A549 (cell line): ENCODE data around the gene AMHR2.

ENCODE experiments used
- CEBPB ChIP-seq, 2 experiments: fragments of >200 bp in 1 of 2; sonication (Bioruptor Twin) in 1 of 2; formaldehyde crosslinking in 1 of 2; IDR thresholded peaks; 2 replicates each; pipeline ENCODE4 v1.6.1; 2012 to 2016
- CHD4 ChIP-seq: fragments of 200-600 bp; sonication (generic); IDR thresholded peaks from 2 replicates; pipeline ENCODE4 v1.6.1; 2016; ENCODE audit warnings: antibody characterized with exemption, mild to moderate bottlenecking, borderline replicate concordance
- PHF8 ChIP-seq: fragments of 200-600 bp; sonication (generic); IDR thresholded peaks from 2 replicates; pipeline ENCODE4 v1.6.1; 2016; ENCODE audit warnings: low read depth, mild to moderate bottlenecking, antibody characterized with exemption, moderate library complexity, borderline replicate concordance
- POLR2AphosphoS2 ChIP-seq: conservative IDR thresholded peaks from 2 replicates; pipeline ENCODE4 v1.6.1; 2012; ENCODE audit warnings: low read length, improper control_type of control experiment, inconsistent platforms
- RFX5 ChIP-seq: fragments of 450-650 bp; IDR thresholded peaks from 2 replicates; pipeline ENCODE4 v1.7.1; 2014; ENCODE audit warnings: antibody characterized with exemption, mild to moderate bottlenecking, moderate library complexity
- TF ChIP-seq, protein P1 (sequence below): fragments of >200 bp; sonication (Bioruptor Twin); formaldehyde crosslinking; IDR thresholded peaks from 3 replicates; pipeline ENCODE4 v1.5.1; 2016
- TF ChIP-seq, protein P2 (sequence below): fragments of 200-600 bp; sonication (generic); IDR thresholded peaks from 2 replicates; pipeline ENCODE4 v1.6.1; 2016; ENCODE audit warnings: antibody characterized with exemption, mild to moderate bottlenecking, moderate library complexity
- TF ChIP-seq, protein P3 (sequence below): fragments of >200 bp; sonication (Bioruptor Twin); formaldehyde crosslinking; IDR thresholded peaks from 3 replicates; pipeline ENCODE4 v1.6.1; 2016

- TF ChIP-seq, protein P1, sequence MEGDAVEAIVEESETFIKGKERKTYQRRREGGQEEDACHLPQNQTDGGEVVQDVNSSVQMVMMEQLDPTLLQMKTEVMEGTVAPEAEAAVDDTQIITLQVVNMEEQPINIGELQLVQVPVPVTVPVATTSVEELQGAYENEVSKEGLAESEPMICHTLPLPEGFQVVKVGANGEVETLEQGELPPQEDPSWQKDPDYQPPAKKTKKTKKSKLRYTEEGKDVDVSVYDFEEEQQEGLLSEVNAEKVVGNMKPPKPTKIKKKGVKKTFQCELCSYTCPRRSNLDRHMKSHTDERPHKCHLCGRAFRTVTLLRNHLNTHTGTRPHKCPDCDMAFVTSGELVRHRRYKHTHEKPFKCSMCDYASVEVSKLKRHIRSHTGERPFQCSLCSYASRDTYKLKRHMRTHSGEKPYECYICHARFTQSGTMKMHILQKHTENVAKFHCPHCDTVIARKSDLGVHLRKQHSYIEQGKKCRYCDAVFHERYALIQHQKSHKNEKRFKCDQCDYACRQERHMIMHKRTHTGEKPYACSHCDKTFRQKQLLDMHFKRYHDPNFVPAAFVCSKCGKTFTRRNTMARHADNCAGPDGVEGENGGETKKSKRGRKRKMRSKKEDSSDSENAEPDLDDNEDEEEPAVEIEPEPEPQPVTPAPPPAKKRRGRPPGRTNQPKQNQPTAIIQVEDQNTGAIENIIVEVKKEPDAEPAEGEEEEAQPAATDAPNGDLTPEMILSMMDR: no peak
- TF ChIP-seq POLR2AphosphoS2 (no peak), PHF8 (no peak), CEBPB (IDR thresholded peaks at IDR 0.05) (no peak), CHD4 (no peak), RFX5 (no peak)
- TF ChIP-seq, protein P2, sequence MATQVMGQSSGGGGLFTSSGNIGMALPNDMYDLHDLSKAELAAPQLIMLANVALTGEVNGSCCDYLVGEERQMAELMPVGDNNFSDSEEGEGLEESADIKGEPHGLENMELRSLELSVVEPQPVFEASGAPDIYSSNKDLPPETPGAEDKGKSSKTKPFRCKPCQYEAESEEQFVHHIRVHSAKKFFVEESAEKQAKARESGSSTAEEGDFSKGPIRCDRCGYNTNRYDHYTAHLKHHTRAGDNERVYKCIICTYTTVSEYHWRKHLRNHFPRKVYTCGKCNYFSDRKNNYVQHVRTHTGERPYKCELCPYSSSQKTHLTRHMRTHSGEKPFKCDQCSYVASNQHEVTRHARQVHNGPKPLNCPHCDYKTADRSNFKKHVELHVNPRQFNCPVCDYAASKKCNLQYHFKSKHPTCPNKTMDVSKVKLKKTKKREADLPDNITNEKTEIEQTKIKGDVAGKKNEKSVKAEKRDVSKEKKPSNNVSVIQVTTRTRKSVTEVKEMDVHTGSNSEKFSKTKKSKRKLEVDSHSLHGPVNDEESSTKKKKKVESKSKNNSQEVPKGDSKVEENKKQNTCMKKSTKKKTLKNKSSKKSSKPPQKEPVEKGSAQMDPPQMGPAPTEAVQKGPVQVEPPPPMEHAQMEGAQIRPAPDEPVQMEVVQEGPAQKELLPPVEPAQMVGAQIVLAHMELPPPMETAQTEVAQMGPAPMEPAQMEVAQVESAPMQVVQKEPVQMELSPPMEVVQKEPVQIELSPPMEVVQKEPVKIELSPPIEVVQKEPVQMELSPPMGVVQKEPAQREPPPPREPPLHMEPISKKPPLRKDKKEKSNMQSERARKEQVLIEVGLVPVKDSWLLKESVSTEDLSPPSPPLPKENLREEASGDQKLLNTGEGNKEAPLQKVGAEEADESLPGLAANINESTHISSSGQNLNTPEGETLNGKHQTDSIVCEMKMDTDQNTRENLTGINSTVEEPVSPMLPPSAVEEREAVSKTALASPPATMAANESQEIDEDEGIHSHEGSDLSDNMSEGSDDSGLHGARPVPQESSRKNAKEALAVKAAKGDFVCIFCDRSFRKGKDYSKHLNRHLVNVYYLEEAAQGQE: no peak
- TF ChIP-seq, protein P3, sequence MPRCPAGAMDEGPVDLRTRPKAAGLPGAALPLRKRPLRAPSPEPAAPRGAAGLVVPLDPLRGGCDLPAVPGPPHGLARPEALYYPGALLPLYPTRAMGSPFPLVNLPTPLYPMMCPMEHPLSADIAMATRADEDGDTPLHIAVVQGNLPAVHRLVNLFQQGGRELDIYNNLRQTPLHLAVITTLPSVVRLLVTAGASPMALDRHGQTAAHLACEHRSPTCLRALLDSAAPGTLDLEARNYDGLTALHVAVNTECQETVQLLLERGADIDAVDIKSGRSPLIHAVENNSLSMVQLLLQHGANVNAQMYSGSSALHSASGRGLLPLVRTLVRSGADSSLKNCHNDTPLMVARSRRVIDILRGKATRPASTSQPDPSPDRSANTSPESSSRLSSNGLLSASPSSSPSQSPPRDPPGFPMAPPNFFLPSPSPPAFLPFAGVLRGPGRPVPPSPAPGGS: no peak
Measured at GRCh38 chr12:53465679-53466078, 42.0 kb downstream of the AMHR2 start.
